ENCODE results near the gene RASD1.

DNA sequence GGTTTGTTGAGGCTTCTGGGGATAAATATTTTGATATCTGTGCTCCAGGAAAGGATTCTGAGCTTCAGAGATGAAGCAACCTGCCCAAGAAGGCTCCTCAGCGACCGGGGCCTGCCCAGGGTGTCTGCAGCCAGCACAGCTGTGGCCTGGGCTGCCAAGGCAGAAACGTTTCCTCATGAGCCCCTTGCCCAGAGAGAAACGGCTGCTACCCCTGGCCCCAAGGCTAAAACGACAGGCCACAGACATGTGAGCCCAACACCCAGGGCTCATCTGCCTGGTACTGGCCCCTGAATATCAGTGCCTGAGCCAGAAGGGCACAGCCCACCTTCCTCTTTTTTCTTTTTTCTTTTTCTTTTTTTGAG is 45.4 kb upstream of the RASD1 start:
- TF ChIP-seq, protein P1, sequence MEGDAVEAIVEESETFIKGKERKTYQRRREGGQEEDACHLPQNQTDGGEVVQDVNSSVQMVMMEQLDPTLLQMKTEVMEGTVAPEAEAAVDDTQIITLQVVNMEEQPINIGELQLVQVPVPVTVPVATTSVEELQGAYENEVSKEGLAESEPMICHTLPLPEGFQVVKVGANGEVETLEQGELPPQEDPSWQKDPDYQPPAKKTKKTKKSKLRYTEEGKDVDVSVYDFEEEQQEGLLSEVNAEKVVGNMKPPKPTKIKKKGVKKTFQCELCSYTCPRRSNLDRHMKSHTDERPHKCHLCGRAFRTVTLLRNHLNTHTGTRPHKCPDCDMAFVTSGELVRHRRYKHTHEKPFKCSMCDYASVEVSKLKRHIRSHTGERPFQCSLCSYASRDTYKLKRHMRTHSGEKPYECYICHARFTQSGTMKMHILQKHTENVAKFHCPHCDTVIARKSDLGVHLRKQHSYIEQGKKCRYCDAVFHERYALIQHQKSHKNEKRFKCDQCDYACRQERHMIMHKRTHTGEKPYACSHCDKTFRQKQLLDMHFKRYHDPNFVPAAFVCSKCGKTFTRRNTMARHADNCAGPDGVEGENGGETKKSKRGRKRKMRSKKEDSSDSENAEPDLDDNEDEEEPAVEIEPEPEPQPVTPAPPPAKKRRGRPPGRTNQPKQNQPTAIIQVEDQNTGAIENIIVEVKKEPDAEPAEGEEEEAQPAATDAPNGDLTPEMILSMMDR (conservative IDR thresholded peaks at IDR 0.05), result no peak
- TF ChIP-seq EZH2 (IDR thresholded peaks at IDR 0.05; ENCODE audit: low read depth), result no peak

Data from PC-9 (cell line).